ENCODE results near the gene PYGB.

PYGB gene

GRCh38 chr20:25283221-25283951 is 35.5 kb downstream of the PYGB start:
- no peak for DNase-seq

- DNase-seq, result no peak
Observed at GRCh38 chr20:25284131-25284601, 36.3 kb downstream of the PYGB start.

- DNase-seq, result no peak
Observed at GRCh38 chr20:25285091-25285647, 37.3 kb downstream of the PYGB start.

- no peak for DNase-seq
Observed at GRCh38 chr20:25285856-25286798, 38.2 kb downstream of the PYGB start.

- DNase-seq, result no peak
Observed at GRCh38 chr20:25286917-25287316, 39.0 kb downstream of the PYGB start.

- DNase-seq, result no peak
Observed at GRCh38 chr20:25287631-25288290, 39.9 kb downstream of the PYGB start.

- DNase-seq, result no peak
Observed at GRCh38 chr20:25288291-25289181, 40.7 kb downstream of the PYGB start.

GRCh38 chr20:25289886-25290597 is 42.2 kb downstream of the PYGB start:
- DNase-seq, result no peak

GRCh38 chr20:25290646-25291431 is 43.0 kb downstream of the PYGB start:
- no peak for DNase-seq

- no peak for DNase-seq
Observed at GRCh38 chr20:25291432-25292133, 43.7 kb downstream of the PYGB start.

GRCh38 chr20:25292176-25292891 is 44.4 kb downstream of the PYGB start:
- no peak for DNase-seq

GRCh38 chr20:25293507-25293906 is 45.6 kb downstream of the PYGB start:
- no peak for DNase-seq

- no peak for DNase-seq
Observed at GRCh38 chr20:25293910-25294458, 46.1 kb downstream of the PYGB start.

GRCh38 chr20:25294459-25295385 is 46.8 kb downstream of the PYGB start:
- DNase-seq, result peak; percentile 47 to 50

- no peak for DNase-seq
Observed at GRCh38 chr20:25295386-25296093, 47.7 kb downstream of the PYGB start.
